GM18868 (cell line): ENCODE data around the gene SCAPER.
"Not testable (repeated sequence)": the region's sequence is repeated elsewhere in the genome, so short reads cannot be mapped to it uniquely, and the experiment has no call there.

ENCODE experiments used
- ATAC-seq: cut with Tn5 transposase; IDR thresholded peaks from one replicate; pipeline ENCODE4 v1.9.1; 2021; ENCODE audit warnings: mild to moderate bottlenecking, moderate library complexity; ENCODE audit not compliant: unreplicated experiment

SCAPER gene

DNA sequence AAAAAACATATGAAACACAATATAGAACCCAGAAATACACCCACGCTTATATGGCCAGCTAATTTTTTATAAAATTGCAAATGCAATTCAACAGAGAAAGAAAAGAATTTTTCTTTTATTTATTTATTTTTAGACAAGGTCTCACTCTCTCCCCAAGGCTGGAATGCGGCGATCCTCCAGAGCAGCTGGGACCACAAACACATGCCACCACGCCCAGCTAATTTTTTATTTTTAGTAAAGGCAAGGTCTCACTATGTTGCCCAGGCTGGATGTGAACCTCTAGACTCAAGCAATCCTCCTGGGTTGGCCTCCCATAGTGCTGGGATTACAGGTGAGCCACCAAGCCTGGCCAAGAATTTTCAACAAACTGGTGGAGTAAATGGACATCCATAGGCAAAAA lies 117.9 kb downstream of the SCAPER start:
- ATAC-seq: no peak

- ATAC-seq: no peak
Observed at GRCh38 chr15:76776969-76777368, 128.2 kb downstream of the SCAPER start.

DNA sequence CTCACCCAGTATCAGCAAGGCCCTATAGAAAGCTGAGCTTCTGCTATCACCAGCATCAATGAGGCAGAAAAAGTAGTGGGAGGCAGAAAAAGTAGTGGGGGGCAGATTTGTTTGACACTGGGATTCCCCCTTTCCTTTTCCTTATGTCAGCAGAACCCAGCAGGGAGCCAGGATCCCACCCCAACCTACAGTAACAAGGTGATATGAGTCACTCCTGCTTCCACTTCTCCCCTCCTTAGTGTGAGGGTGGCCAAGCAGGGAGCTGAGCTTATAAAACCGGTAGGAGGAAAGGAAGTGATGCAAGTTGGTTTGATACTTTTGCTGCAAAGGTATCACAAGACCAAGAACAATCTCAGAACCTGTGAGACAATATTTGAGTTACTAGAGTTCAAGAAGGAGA lies 128.7 kb downstream of the SCAPER start:
- no peak for ATAC-seq

DNA sequence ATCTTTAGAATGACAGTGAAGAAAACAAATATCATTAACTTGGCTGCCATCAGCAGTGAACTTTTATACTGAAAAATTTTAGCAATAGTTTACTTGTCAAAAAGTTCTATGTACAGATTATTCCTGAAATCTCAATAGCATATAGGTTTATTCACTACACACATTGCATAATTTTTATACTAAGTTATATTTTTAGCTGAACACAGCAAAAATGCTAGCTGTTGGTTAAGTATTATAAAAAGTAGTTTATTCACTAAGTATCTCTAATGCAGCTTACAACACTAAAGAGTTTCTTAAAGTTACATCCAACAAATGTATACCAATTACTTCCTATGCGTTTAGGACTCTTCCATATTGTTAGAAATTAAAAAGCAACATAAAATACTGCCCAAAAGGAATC lies 131.9 kb downstream of the SCAPER start:
- ATAC-seq: no peak

- no peak for ATAC-seq
Observed at GRCh38 chr15:76772776-76773175, 132.4 kb downstream of the SCAPER start.

DNA sequence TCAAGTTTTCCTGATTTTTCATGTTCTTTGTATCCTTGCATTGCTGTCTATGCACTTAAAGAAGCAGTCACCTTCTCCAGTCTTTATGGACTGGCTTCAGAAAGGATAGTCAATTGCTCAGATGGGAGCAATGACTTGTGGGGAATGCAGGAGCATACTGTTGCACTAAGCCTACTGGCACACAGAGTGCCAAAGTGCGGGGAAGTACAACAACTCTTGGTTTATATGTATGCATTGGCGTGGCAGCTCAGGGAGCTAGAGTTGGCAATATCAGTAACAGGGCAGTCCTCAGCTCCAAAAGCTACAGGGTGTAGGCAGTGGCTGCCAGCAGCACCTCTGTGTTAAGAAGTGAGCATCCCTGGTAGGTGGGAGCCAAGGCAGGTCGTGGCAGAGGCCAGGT lies 141.1 kb downstream of the SCAPER start:
- no peak for ATAC-seq

GRCh38 chr15:76763554-76763953 lies 141.6 kb downstream of the SCAPER start:
- no peak for ATAC-seq

- no peak for ATAC-seq
Observed at GRCh38 chr15:76756381-76756780, 148.8 kb downstream of the SCAPER start.

DNA sequence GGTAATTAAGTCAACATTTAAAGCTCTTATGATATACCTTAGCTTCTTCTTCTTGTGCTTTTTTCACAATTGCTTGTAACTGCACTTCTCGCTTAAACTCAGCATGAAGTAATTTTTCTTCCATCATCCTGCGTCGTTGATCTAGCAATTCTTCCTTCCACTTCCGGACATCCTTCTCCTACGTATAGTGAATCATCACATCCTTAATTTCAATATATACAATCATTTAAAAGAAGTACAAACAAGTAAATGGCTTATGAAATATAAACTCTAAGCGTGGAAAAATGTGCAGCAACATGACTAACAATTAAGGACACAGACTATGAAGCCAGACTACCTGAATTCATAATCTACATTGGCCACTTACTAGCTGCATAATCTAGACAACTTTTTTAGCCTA lies 151.4 kb downstream of the SCAPER start:
- no peak for ATAC-seq

DNA sequence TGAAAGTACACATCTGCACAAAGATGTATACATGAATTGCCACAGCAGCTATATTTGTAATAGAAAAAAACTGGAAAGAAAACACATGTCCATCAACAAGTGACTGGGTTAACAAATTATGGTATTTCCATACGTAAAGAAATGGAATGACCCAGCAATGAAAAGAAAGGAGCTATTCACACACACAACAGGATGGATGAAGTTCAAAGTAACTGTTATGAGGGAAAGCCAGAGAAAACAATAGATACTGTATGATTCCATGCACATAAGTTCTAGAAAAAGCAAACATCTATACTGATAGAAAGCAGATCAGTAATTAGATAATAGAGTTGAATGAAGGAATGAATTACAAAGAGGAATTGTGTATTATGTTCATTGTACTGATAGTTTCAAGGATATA lies 152.0 kb downstream of the SCAPER start:
- ATAC-seq: no peak

- no peak for ATAC-seq
Observed at GRCh38 chr15:76752549-76752948, 152.6 kb downstream of the SCAPER start.

DNA sequence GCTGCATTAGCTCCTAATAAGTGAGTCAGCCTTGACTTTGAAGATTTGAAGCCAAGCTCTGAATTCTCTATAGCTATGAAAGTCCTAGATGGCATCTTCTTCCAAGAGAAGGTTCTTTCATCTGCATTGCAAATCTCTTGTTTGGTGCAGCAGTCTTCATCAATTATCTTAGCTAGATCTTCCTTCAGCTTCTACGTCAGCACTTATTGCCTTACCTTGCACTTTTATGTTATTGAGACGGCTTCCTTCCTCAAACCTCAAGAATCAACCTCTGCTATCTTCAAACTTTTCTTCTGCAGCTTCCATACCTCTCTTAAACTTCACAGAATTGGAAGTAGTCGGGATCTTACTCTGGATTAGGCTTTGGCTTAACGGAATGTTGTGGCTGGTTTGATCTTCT lies 167.6 kb downstream of the SCAPER start:
- ATAC-seq: no peak

- not testable (repeated sequence) for ATAC-seq
Observed at GRCh38 chr15:76732321-76732720, 172.8 kb downstream of the SCAPER start.

GRCh38 chr15:76730262-76730661 lies 174.9 kb downstream of the SCAPER start:
- ATAC-seq: no peak

DNA sequence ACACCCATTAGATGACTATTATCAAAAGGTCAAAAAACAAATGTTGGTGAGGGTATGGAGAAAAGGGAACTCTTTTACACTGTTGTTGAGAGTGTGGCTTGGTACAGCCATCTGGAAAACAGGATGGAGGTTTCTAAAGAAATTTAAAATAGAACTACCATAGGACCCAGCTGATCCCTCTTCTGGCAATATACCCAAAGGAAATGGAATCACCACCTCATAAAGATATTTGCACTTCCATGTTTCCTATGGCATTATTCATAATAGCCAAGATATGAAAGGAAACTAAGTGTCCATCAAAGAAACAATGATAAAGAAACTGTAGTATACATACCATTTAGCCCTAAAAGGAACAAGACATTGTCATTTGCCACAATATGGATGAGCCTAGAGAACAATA lies 186.3 kb downstream of the SCAPER start:
- ATAC-seq: no peak

DNA sequence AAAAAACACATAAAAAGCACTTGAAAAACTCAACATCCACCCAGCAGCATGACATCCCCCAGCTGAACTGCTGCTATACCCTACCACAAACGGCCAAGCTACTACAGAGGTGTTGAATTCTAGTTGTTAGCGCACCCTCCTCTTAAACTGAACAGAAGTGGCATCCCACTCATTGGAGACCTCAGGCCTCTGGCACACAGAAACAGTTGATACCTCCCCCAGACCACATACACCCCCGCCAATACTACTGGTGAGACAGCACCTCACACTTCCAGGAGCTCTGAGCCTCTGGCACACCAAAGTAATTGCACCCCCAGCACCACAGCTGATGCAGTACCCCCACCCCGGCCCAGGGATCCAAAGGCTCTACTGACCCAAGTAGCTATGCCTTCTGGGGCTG lies 190.2 kb downstream of the SCAPER start:
- ATAC-seq: no peak

GRCh38 chr15:76711351-76711827 lies 193.8 kb downstream of the SCAPER start:
- ATAC-seq: no peak

DNA sequence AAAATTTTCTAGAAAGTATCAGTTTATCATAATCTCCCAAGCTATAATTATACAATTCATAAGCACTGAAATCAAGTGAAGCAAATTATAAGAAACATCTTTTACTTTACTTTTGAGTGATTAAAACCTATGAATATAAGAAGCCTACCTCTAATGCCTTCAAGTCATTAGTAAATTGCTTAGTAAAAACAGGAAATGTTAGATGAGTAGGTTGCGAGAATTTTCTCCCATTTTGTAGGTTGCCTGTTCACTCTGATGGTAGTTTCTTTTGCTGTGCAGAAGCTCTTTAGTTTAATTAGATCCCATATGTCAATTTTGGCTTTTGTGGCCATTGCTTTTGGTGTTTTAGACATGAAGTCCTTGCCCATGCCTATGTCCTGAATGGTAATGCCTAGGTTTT lies 201.1 kb downstream of the SCAPER start:
- ATAC-seq: not testable (repeated sequence)

DNA sequence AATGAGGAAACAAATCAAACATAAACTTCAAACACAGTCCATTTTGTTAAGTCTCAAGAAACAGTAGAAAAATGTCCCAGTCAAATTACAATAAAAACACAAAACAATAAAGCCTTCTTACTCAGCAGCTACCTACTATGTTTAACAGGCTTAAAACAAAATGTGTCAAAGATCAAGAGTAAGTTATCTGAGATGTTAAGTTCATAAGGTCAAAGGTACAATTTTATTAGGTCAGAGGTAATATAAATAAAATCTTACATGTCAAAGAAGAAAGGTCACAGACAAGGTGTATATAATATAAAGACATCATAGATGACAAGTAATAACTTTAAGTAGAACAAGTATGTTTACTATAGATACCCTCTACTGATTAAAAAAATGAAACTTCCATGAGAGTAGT lies 208.3 kb downstream of the SCAPER start:
- no peak for ATAC-seq

DNA sequence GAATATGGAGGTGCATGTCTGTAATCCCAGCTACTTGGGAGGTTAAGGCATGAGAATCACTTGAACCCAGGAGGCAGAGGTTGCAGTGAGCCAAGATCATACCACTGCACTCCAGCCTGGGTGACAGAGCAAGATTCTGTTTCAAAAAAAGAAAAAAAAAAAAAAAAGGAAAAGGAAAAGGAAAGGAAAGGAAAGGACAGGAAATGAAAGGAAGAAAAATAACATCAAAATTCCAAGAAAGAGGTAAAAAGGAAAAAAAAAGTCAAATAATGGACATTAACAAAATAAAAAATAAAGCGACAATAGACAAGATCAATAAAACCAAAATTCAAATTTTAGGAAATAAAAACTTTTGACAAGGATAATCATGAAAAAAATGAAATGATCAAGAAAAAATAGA lies 212.6 kb downstream of the SCAPER start:
- not testable (repeated sequence) for ATAC-seq

GRCh38 chr15:76687592-76687991 lies 217.5 kb downstream of the SCAPER start:
- not testable (repeated sequence) for ATAC-seq

DNA sequence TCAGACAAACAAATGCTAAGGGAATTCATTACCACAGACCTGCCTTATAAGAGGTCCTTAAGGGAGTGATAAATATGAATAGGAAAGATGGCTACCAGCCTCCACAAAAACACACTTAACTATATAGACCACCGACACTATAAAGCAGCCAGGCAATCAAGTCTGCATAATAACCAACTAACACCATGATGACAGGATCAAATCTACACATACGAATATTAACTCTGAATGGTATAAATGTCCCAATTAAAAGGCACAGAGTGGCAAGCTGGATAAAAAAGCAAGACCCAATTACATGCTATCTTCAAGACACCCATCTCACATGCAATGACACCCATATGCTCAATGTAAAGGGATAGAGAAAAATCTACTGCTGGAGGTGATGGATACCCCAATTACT lies 221.1 kb downstream of the SCAPER start:
- no peak for ATAC-seq

GRCh38 chr15:76682833-76683232 lies 222.3 kb downstream of the SCAPER start:
- ATAC-seq: no peak

GRCh38 chr15:76682259-76682658 lies 222.9 kb downstream of the SCAPER start:
- ATAC-seq: no peak
